ENCODE results near the gene TEKT2.

TEKT2 gene

DNA sequence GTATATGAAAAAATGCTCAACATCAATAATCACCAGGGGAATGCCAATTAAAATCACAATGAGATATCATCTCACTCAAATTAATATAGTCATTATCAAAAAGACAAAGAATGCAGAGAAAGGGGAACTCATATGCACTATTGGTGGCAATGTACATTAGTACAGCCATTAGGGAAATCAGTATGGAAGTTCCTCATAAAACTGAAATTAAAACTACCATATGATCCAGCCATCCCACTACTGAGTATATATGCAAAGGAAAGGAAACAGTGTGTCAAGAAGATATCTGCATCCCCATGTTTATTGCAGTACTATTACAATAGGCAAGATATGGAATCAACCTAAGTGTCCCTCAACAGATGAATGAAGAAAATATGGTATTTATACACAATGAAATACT lies 32.1 kb upstream of the TEKT2 start:
- TF ChIP-seq, protein P1, sequence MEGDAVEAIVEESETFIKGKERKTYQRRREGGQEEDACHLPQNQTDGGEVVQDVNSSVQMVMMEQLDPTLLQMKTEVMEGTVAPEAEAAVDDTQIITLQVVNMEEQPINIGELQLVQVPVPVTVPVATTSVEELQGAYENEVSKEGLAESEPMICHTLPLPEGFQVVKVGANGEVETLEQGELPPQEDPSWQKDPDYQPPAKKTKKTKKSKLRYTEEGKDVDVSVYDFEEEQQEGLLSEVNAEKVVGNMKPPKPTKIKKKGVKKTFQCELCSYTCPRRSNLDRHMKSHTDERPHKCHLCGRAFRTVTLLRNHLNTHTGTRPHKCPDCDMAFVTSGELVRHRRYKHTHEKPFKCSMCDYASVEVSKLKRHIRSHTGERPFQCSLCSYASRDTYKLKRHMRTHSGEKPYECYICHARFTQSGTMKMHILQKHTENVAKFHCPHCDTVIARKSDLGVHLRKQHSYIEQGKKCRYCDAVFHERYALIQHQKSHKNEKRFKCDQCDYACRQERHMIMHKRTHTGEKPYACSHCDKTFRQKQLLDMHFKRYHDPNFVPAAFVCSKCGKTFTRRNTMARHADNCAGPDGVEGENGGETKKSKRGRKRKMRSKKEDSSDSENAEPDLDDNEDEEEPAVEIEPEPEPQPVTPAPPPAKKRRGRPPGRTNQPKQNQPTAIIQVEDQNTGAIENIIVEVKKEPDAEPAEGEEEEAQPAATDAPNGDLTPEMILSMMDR (conservative IDR thresholded peaks at IDR 0.05; ENCODE audit: low read depth, low read length), result no peak
- H3K36me3 ChIP-seq (ENCODE audit: insufficient read depth), result no peaks in the 10 kb centered on the region
- no peaks in the 10 kb centered on the region for H3K27me3 ChIP-seq (ENCODE audit: insufficient read depth, low read depth)
- no peaks in the 10 kb centered on the region for H3K79me2 ChIP-seq (ENCODE audit: insufficient read depth, low read depth)
- no peak overlapping the region for H3K9ac ChIP-seq
- H4K20me1 ChIP-seq (ENCODE audit: insufficient read depth), result no peaks in the 10 kb centered on the region
- no peaks in the 10 kb centered on the region for H3K4me1 ChIP-seq (ENCODE audit: low read depth, poor library complexity, severe bottlenecking)
- no peak overlapping the region for H3K4me3 ChIP-seq (IDR thresholded peaks at IDR 0.05; ENCODE audit: insufficient read depth, low read depth, low read length)
- no peak overlapping the region for H3K27ac ChIP-seq
- no peak overlapping the region for H3K4me2 ChIP-seq
- no peak overlapping the region for H2AFZ ChIP-seq (ENCODE audit: low read depth)

DNA sequence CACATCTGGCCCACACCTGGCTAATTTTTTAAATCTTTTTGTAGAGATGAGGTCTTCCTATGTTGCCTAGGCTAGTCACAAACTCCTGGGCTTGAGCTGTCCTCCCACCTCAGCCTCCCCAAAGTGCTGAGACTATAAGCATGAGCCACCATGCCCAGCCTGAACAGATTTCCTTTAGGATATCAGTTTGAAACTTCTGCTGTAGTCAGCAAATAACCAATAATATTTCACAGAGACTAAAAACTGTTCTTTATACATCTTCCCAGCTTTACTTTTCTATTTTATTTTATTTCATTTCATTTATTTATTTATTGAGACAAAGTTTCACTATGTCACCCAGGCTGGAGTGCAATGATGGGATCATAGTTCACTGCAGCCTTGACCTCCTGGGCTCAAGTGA lies 29.9 kb upstream of the TEKT2 start:
- TF ChIP-seq, protein P1 (conservative IDR thresholded peaks at IDR 0.05; ENCODE audit: low read depth, low read length), result no peak
- Histone ChIP-seq H3K9ac (no peak overlapping the region), H4K20me1 (ENCODE audit: insufficient read depth) (no peaks in the 10 kb centered on the region), H3K4me3 (IDR thresholded peaks at IDR 0.05; ENCODE audit: insufficient read depth, low read depth, low read length) (no peak overlapping the region), H3K4me2 (no peak overlapping the region), H3K27me3 (ENCODE audit: insufficient read depth, low read depth) (no peaks in the 10 kb centered on the region), H3K79me2 (ENCODE audit: insufficient read depth, low read depth) (no peaks in the 10 kb centered on the region), H3K27ac (no peak overlapping the region), H3K4me1 (ENCODE audit: low read depth, poor library complexity, severe bottlenecking) (no peaks in the 10 kb centered on the region), H3K36me3 (ENCODE audit: insufficient read depth) (no peaks in the 10 kb centered on the region), H2AFZ (ENCODE audit: low read depth) (no peak overlapping the region)

DNA sequence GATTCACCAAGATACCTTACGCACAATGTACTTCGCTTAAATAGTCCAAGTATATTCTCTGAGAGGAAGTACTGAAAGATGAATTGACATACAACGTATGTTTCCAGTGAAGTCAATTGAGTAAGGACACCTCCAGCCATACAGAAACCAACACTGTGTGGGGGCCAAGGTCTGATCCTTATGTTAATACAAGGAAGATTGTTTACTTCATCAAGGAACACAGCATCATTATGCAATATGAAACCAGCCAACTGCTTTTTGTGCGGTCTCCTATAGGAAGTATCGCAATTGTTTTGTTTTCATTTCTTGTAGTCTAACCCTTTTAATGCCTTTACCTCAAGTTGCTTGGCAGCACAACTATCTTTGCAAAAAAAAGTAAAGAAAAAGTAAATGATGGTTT lies 28.2 kb upstream of the TEKT2 start:
- no peaks in the 10 kb centered on the region for H3K79me2 ChIP-seq (ENCODE audit: insufficient read depth, low read depth)
- H3K27me3 ChIP-seq (ENCODE audit: insufficient read depth, low read depth), result no peaks in the 10 kb centered on the region
- TF ChIP-seq, protein P1 (conservative IDR thresholded peaks at IDR 0.05; ENCODE audit: low read depth, low read length), result no peak
- no peak overlapping the region for H3K4me3 ChIP-seq (IDR thresholded peaks at IDR 0.05; ENCODE audit: insufficient read depth, low read depth, low read length)
- no peaks in the 10 kb centered on the region for H3K36me3 ChIP-seq (ENCODE audit: insufficient read depth)
- H3K27ac ChIP-seq, result no peak overlapping the region
- no peaks in the 10 kb centered on the region for H4K20me1 ChIP-seq (ENCODE audit: insufficient read depth)
- H3K9ac ChIP-seq, result no peak overlapping the region
- H3K4me2 ChIP-seq, result no peak overlapping the region
- H3K4me1 ChIP-seq (ENCODE audit: low read depth, poor library complexity, severe bottlenecking), result no peaks in the 10 kb centered on the region
- H2AFZ ChIP-seq (ENCODE audit: low read depth), result no peak overlapping the region

DNA sequence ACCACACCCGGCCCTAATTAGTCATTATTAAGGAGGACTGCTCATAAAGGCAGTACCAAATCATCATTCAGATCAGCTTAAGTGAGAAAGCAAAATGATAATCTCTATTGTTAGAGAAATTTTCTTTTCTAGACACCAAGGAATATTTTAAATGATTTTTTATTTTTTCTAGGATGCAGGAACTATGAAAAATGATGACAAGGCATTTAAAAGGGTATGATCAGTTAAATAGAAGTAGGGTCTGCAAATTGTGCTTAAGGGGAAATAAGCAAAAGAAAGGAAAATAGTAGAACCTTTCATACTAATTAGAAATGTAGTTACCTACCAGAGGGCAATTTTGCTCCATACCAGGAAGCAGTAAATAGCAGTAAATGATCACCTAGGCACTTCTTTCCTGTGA lies 21.6 kb upstream of the TEKT2 start:
- Histone ChIP-seq H3K79me2 (ENCODE audit: insufficient read depth, low read depth) (no peaks in the 10 kb centered on the region), H3K4me3 (IDR thresholded peaks at IDR 0.05; ENCODE audit: insufficient read depth, low read depth, low read length) (no peak overlapping the region), H3K9ac (no peak overlapping the region), H3K27ac (no peak overlapping the region), H3K36me3 (ENCODE audit: insufficient read depth) (no peaks in the 10 kb centered on the region), H3K27me3 (ENCODE audit: insufficient read depth, low read depth) (no peaks in the 10 kb centered on the region), H2AFZ (ENCODE audit: low read depth) (no peak overlapping the region), H3K4me2 (no peak overlapping the region), H3K4me1 (ENCODE audit: low read depth, poor library complexity, severe bottlenecking) (no peaks in the 10 kb centered on the region), H4K20me1 (ENCODE audit: insufficient read depth) (no peaks in the 10 kb centered on the region)
- TF ChIP-seq, protein P1 (conservative IDR thresholded peaks at IDR 0.05; ENCODE audit: low read depth, low read length), result no peak

DNA sequence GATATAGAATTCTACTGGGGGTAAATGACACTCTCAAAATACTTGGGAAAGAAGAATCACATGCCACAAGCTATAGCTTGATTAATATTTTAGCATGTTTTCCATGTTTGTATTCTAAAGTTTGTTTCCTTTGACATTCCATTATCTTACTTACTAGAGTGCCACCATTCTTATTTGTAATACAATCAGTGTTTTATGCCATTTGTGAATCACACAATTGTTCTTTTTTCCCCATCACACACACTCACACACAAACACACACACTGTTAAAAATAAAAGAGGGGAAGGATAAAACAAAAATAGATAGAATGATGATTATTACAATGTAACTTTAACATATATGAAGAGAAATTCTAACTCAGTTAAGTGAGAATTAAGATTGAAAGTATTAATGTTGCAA lies 16.0 kb upstream of the TEKT2 start:
- no peak overlapping the region for H3K9ac ChIP-seq
- no peak overlapping the region for H3K4me3 ChIP-seq (IDR thresholded peaks at IDR 0.05; ENCODE audit: insufficient read depth, low read depth, low read length)
- no peaks in the 10 kb centered on the region for H3K36me3 ChIP-seq (ENCODE audit: insufficient read depth)
- H4K20me1 ChIP-seq (ENCODE audit: insufficient read depth), result no peaks in the 10 kb centered on the region
- no peak overlapping the region for H3K27ac ChIP-seq
- H3K4me1 ChIP-seq (ENCODE audit: low read depth, poor library complexity, severe bottlenecking), result no peaks in the 10 kb centered on the region
- no peaks in the 10 kb centered on the region for H3K27me3 ChIP-seq (ENCODE audit: insufficient read depth, low read depth)
- H2AFZ ChIP-seq (ENCODE audit: low read depth), result no peak overlapping the region
- no peak overlapping the region for H3K4me2 ChIP-seq
- H3K79me2 ChIP-seq (ENCODE audit: insufficient read depth, low read depth), result no peaks in the 10 kb centered on the region
- TF ChIP-seq, protein P1 (conservative IDR thresholded peaks at IDR 0.05; ENCODE audit: low read depth, low read length), result no peak

Data from KMS-11 (cell line).